K562 (cell line): ENCODE measurements around the gene RARS1. TPM values are rescaled to one million over a fixed set of nuclear protein-coding genes. Genes with fewer than 3 reads are reported as not detected.

ENCODE experiments used
- ATAC-seq: fragments of 200-7000 bp; cut with Tn5 transposase; 3 replicates; pipeline ENCODE4 v1.9.1; 2020; ENCODE audit warnings: moderate library complexity
- BruUV-seq: library from RNA; stranded (reverse); fragments of 400-500 nt; replicated peaks from 2 replicates; lab custom pipeline; 2021; lab: Mats Ljungman, UMichigan
- CTCF ChIA-PET: fragments of 300-600 bp; formaldehyde crosslinking; extraction: SDS; loops from one replicate; lab custom pipeline; 2021; ENCODE audit warnings: low intra/inter-chr PET ratio; lab: Yijun Ruan, JAX
- POLR2A ChIA-PET: fragments of 300-600, 350-650 bp; sonication (Branson Sonifier 250); formaldehyde crosslinking; extraction: SDS; loops from one replicate; lab custom pipeline; 2021; ENCODE audit warnings: antibody characterized with exemption, inconsistent platforms; lab: Yijun Ruan, JAX
- DNase-seq, 4 experiments: peaks; one replicate each; pipeline versions ENCODE4 v3.0.0 to v3.0.0-alpha.2; 2011 to 2018; ENCODE audit warnings: low spot score in 3 of 4, mixed read lengths in 3 of 4; ENCODE audit errors: extremely low read depth in 1 of 4
- FAIRE-seq: peaks from 2 replicates; lab custom pipeline; 2011; peaks lifted over from hg19 to GRCh38; lab: Jason Lieb, UNC
- H2AFZ ChIP-seq: 2 replicates; pipeline ENCODE4 v1.6.0; 2011; ENCODE audit warnings: low read depth, low read length, control low read depth, inconsistent platforms
- H3K27ac ChIP-seq: fragments of 200-600 bp; 3 replicates; pipeline ENCODE4 v1.8.0; 2011; ENCODE audit warnings: low read depth, mild to moderate bottlenecking, control low read depth, inconsistent platforms, low read length, moderate library complexity, mixed read lengths; ENCODE audit errors: extremely low read depth
- H3K27me3 ChIP-seq, 2 experiments: fragments of 300-600 bp in 1 of 2; 2 replicates in 1 of 2; 3 replicates in 1 of 2; pipeline versions ENCODE4 v1.6.0 to v1.8.0; 2011; ENCODE audit warnings: inconsistent platforms in 2 of 2, low read length in 2 of 2, mild to moderate bottlenecking in 1 of 2, mixed read lengths in 1 of 2, moderate library complexity in 1 of 2; ENCODE audit not compliant: control insufficient read depth in 2 of 2, insufficient read depth in 2 of 2
- H3K36me3 ChIP-seq: fragments of 300-600 bp; 3 replicates; pipeline ENCODE4 v1.8.0; 2011; ENCODE audit warnings: mild to moderate bottlenecking, low read length, inconsistent platforms; ENCODE audit not compliant: control insufficient read depth, insufficient read depth
- H3K4me1 ChIP-seq, 2 experiments: fragments of 200-600 bp in 1 of 2; replicated peaks in 1 of 2; 2 replicates in 1 of 2; 3 replicates in 1 of 2; pipeline versions ENCODE4 v1.5.1 to v1.8.0; 2011; ENCODE audit warnings: inconsistent platforms in 2 of 2, low read length in 2 of 2, mild to moderate bottlenecking in 1 of 2, mixed read lengths in 1 of 2, moderate library complexity in 1 of 2; ENCODE audit not compliant: control insufficient read depth in 2 of 2, insufficient read depth in 2 of 2
- H3K4me2 ChIP-seq: 2 replicates; pipeline ENCODE4 v1.6.1; 2011; ENCODE audit warnings: low read length, control low read depth, inconsistent platforms, mixed read lengths; ENCODE audit not compliant: insufficient read depth
- H3K4me3 ChIP-seq: fragments of 200-600 bp; sonication (generic), shearing (Covaris generic); 2 replicates; pipeline ENCODE4 v1.5.1; 2016; ENCODE audit warnings: control low read depth, inconsistent platforms
- H3K79me2 ChIP-seq: fragments of 200-600 bp; 3 replicates; pipeline ENCODE4 v1.8.0; 2011; ENCODE audit warnings: low read length, inconsistent platforms; ENCODE audit not compliant: control insufficient read depth, insufficient read depth
- H3K9ac ChIP-seq, 2 experiments: 2 replicates each; pipeline versions ENCODE4 v1.6.0 to v1.6.1; 2011; ENCODE audit warnings: low read depth in 2 of 2, low read length in 2 of 2, control low read depth in 1 of 2, inconsistent platforms in 1 of 2, mild to moderate bottlenecking in 1 of 2, mixed read lengths in 1 of 2; ENCODE audit not compliant: insufficient read depth in 1 of 2
- H3K9me1 ChIP-seq: one replicate; pipeline ENCODE4 v1.6.0; 2011; ENCODE audit warnings: inconsistent platforms, mild to moderate bottlenecking, low read length, moderate library complexity; ENCODE audit not compliant: control insufficient read depth, insufficient read depth
- H3K9me3 ChIP-seq: replicated peaks from 2 replicates; pipeline ENCODE4 v1.5.1; 2011; ENCODE audit warnings: low read depth, low read length, inconsistent platforms; ENCODE audit not compliant: control insufficient read depth, insufficient read depth
- H4K20me1 ChIP-seq: replicated peaks from 2 replicates; pipeline ENCODE4 v1.6.1; 2011; ENCODE audit warnings: low read length, inconsistent platforms, mixed read lengths; ENCODE audit not compliant: control insufficient read depth, insufficient read depth
- ARID2 ChIP-seq: fragments of 450-650 bp; IDR thresholded peaks from 2 replicates; pipeline ENCODE4 v1.6.1; 2017; ENCODE audit warnings: antibody characterized with exemption, mild to moderate bottlenecking
- BRCA1 ChIP-seq, 2 experiments: fragments of 450-650 bp in 1 of 2; sonication (generic) in 1 of 2; formaldehyde crosslinking in 1 of 2; IDR thresholded peaks; 2 replicates each; pipeline versions ENCODE4 v1.5.0 to v1.6.1; 2017 to 2020; ENCODE audit warnings: mild to moderate bottlenecking in 1 of 2, missing genetic modification reagents in 1 of 2
- CHD1 ChIP-seq: fragments of 200-600 bp; sonication (generic); IDR thresholded peaks from one replicate; pipeline ENCODE4 v1.6.1; 2012; ENCODE audit warnings: mild to moderate bottlenecking, moderate library complexity, low read length, inconsistent platforms
- CREB1 ChIP-seq, 2 experiments: sonication (generic) in 1 of 2; formaldehyde crosslinking in 1 of 2; IDR thresholded peaks; 2 replicates each; pipeline versions ENCODE4 v1.6.1 to v1.8.0; 2012 to 2022; ENCODE audit warnings: inconsistent platforms in 1 of 2, mild to moderate bottlenecking in 1 of 2, missing genetic modification reagents in 1 of 2, moderate library complexity in 1 of 2
- DDX20 ChIP-seq: fragments of 450-650 bp; IDR thresholded peaks from 2 replicates; pipeline ENCODE4 v1.6.1; 2016; ENCODE audit warnings: missing genetic modification characterization, low read depth, mild to moderate bottlenecking, missing compliant biosample characterization, moderate library complexity
- EWSR1 ChIP-seq: fragments of 450-650 bp; IDR thresholded peaks from 2 replicates; pipeline ENCODE4 v1.6.1; 2018; ENCODE audit warnings: borderline replicate concordance, mild to moderate bottlenecking, low read depth, moderate library complexity; ENCODE audit not compliant: partially characterized antibody
- FOXK2 ChIP-seq, 2 experiments: fragments of 450-650 bp; IDR thresholded peaks in 1 of 2; conservative IDR thresholded peaks in 1 of 2; 2 replicates each; pipeline ENCODE4 v1.6.1; 2016; ENCODE audit warnings: low read depth in 2 of 2, mild to moderate bottlenecking in 1 of 2
- ILK ChIP-seq: fragments of 450-650 bp; IDR thresholded peaks from 2 replicates; pipeline ENCODE4 v1.6.1; 2016; ENCODE audit warnings: missing genetic modification characterization, low read depth, mild to moderate bottlenecking, missing compliant biosample characterization, moderate library complexity, borderline replicate concordance
- RFX1 ChIP-seq: fragments of 450-650 bp; IDR thresholded peaks from 2 replicates; pipeline ENCODE4 v1.6.1; 2016; ENCODE audit warnings: mild to moderate bottlenecking, moderate library complexity
- RNF219 ChIP-seq: fragments of 250-450 bp; sonication (Bioruptor Pico); IDR thresholded peaks from 2 replicates; pipeline ENCODE4 v1.5.0; 2022; ENCODE audit warnings: mild to moderate bottlenecking
- SMARCA5 ChIP-seq: fragments of 450-650 bp; IDR thresholded peaks from 2 replicates; pipeline ENCODE4 v1.6.1; 2016
- TAF7 ChIP-seq: fragments of 450-650 bp; IDR thresholded peaks from 2 replicates; pipeline ENCODE4 v1.6.1; 2016; ENCODE audit warnings: missing genetic modification characterization, missing compliant biosample characterization
- TCF7L2 ChIP-seq: fragments of 150-350 bp; IDR thresholded peaks from 2 replicates; pipeline ENCODE4 v1.6.1; 2016; ENCODE audit warnings: low read depth, mild to moderate bottlenecking, low read length, moderate library complexity
- TRIM24 ChIP-seq, 2 experiments: fragments of 450-650 bp; IDR thresholded peaks; 2 replicates each; pipeline ENCODE4 v1.6.1; 2016
- ZNF134 ChIP-seq: fragments of 250-450 bp; sonication (Bioruptor Pico); conservative IDR thresholded peaks from 2 replicates; pipeline ENCODE4 v1.4.0; 2020
- ZNF583 ChIP-seq: fragments of 250-450 bp; sonication (Bioruptor Pico); IDR thresholded peaks from 2 replicates; pipeline ENCODE4 v1.4.0; 2020
- ZNF79 ChIP-seq: fragments of 250-450 bp; sonication (Bioruptor Pico); IDR thresholded peaks from 2 replicates; pipeline ENCODE4 v1.4.0; 2020; ENCODE audit warnings: low read depth, mild to moderate bottlenecking, moderate library complexity
- whole genome bisulfite sequencing: fragments of 100-300 bp; shearing (Covaris generic); methylation state at CpG from one replicate; pipeline ENCODE4 v1.1.6; 2016; ENCODE audit warnings: low coverage, mixed read lengths; ENCODE audit not compliant: insufficient coverage; ENCODE audit errors: missing lambda C conversion rate; 5-methylcytosine and 5-hydroxymethylcytosine counted together
- in situ Hi-C: fragments of 300-500 bp; cut with MboI; formaldehyde crosslinking; loops from 4 replicates; pipeline ENCODE4 v1.15.0; 2018; ENCODE audit warnings: inconsistent platforms, mixed read lengths
- intact Hi-C: fragments of 100-400 bp; cut with micrococcal nuclease; formaldehyde crosslinking; loops from 2 replicates; pipeline ENCODE4 v1.14.2; 2022
- polyA plus RNA-seq, 8 experiments: library from polyadenylated mRNA; depleted of rRNA in 4 of 8; stranded (reverse) in 5 of 8; unstranded in 3 of 8; fragments of >200 nt; fragmentation: Nextera tagmentation in 2 of 8; fragmentation: Illumina TruSeq in 1 of 8; extraction: Ambion mirVana in 2 of 8; extraction: Trizol in 1 of 8; gene quantifications; 2 replicates each; pipeline versions ENCODE4 v1.2.1 to v1.2.3, GENCODE V29; 2011 to 2014; ENCODE audit warnings: inconsistent platforms in 1 of 8, missing spikeins in 1 of 8
- total RNA-seq, 7 experiments: library from RNA; depleted of rRNA in 6 of 7; stranded (reverse); fragments of >200 nt in 6 of 7; fragmentation: Illumina TruSeq in 2 of 7; extraction: Trizol in 2 of 7; gene quantifications; 2 replicates each; pipeline versions ENCODE4 v1.2.1 to v1.2.3, GENCODE V29; 2011 to 2021; ENCODE audit warnings: low replicate concordance in 1 of 7

RARS1 gene
- total and polyA plus RNA-seq, 9 of the 15 experiments (the other 6 are each of a cell fraction or from before 2014, with no cell fraction given), result 109 to 196 (median 139) TPM

- TF ChIP-seq DDX20 (tag) (no peak), TAF7 (tag) (no peak)
Observed at GRCh38 chr5:168552146-168552545, 65.9 kb downstream of the RARS1 start (continued).

GRCh38 chr5:168553377-168554130 lies 67.3 kb downstream of the RARS1 start:
- ChIA-PET CTCF (no interaction called here), POLR2A (no interaction called here)
- intact Hi-C loops (no loop called here), in situ Hi-C loops (no loop called here)
- H3K4me3 ChIP-seq, result no peak overlapping the region
- no peak overlapping the region for H3K27ac ChIP-seq
- no peak for FAIRE-seq
- H3K9me3 ChIP-seq, result no peaks in the 10 kb centered on the region
- H3K9ac ChIP-seq, result no peak overlapping the region
- peaks cover 84% of the 10 kb centered on the region for H3K36me3 ChIP-seq
- no peak overlapping the region for H2AFZ ChIP-seq
- no peaks in the 10 kb centered on the region for H3K9me1 ChIP-seq
- no peaks in the 10 kb centered on the region for H3K27me3 ChIP-seq
- no peak overlapping the region for H3K4me2 ChIP-seq
- DNase-seq, result no peak
- no peaks in the 10 kb centered on the region for H3K4me1 ChIP-seq
- no TSS peak for BruUV-seq
- TF ChIP-seq TRIM24 (IDR thresholded peaks at IDR 0.05) (no peak), ILK (tag) (no peak), TCF7L2 (no peak), EWSR1 (no peak), FOXK2 (conservative IDR thresholded peaks at IDR 0.05 in 1 of 2, IDR thresholded peaks at IDR 0.05 in 1 of 2; ENCODE audit: low read depth in 2 of 2) (no peak), ZNF79 (no peak), RFX1 (no peak), CREB1 (IDR thresholded peaks at IDR 0.05) (no peak), CREB1 (CRISPR knock-in tag; IDR thresholded peaks at IDR 0.05) (no peak), SMARCA5 (no peak), ARID2 (no peak), CHD1 (no peak), BRCA1 (IDR thresholded peaks at IDR 0.05) (no peak), BRCA1 (CRISPR knock-in tag; IDR thresholded peaks at IDR 0.05) (no peak), RNF219 (CRISPR knock-in tag) (no peak), ZNF134 (CRISPR knock-in tag) (no peak), ZNF583 (CRISPR knock-in tag) (no peak)
- TF ChIP-seq, all 486 proteins: peak for 0
- ATAC-seq, result no peak
- Histone ChIP-seq H3K79me2 (peaks cover 7% of the 10 kb centered on the region; the same call in 1 of the 3 replicates), H4K20me1 (no peaks in the 10 kb centered on the region)
- WGBS, result 89% methylated on average over 2 of the region's 2 CpGs
